Umbilical cord (tissue), 1 donor: ENCODE measurements around the gene TMEM26. TPM values are rescaled to one million over a fixed set of nuclear protein-coding genes. Genes with fewer than 3 reads are reported as not detected.

Experiments
- total RNA-seq: library from RNA; depleted of rRNA; stranded (reverse); fragments of >200 nt; gene quantifications from one replicate; pipeline ENCODE4 v1.2.3, GENCODE V29; 2014; ENCODE audit warnings: low replicate concordance; ENCODE audit not compliant: insufficient read depth

Gene TMEM26
- total RNA-seq, 1 donor from 2014 or later: 1.9 TPM

Other genes with a start within 250 kb of the TMEM26 start
- gene CABCOCO1, start 209.5 kb upstream of the TMEM26 start, total RNA-seq: 9.1 TPM